H1 (cell line): ENCODE results near the gene SNRPN. TPM values are rescaled to one million over a fixed set of nuclear protein-coding genes. Genes with fewer than 3 reads are reported as not detected.

Source experiments
- CTCF ChIA-PET: fragments of 300-600 bp; sonication (Branson Sonifier 250); formaldehyde crosslinking; loops from one replicate; lab custom pipeline; 2021; ENCODE audit not compliant: partially characterized antibody; lab: Charles Lee
- POLR2A ChIA-PET: fragments of 300-600 bp; sonication (Branson Sonifier 250); formaldehyde crosslinking; loops from one replicate; lab custom pipeline; 2021; ENCODE audit warnings: inconsistent platforms; ENCODE audit not compliant: partially characterized antibody; lab: Charles Lee
- DNase-seq, 2 experiments: peaks; one replicate each; pipeline versions ENCODE4 v3.0.0 to v3.0.0-alpha.2; 2010 to 2022; ENCODE audit warnings: low spot score in 2 of 2, low read depth in 1 of 2, mixed read lengths in 1 of 2
- FAIRE-seq: peaks from 2 replicates; lab custom pipeline; 2011; peaks lifted over from hg19 to GRCh38; lab: Jason Lieb, UNC
- H2AFZ ChIP-seq: 2 replicates; pipeline ENCODE4 v1.8.1; 2012; ENCODE audit warnings: low read length, inconsistent platforms
- H2AK5ac ChIP-seq: 2 replicates; pipeline ENCODE4 v1.6.1; 2013; ENCODE audit warnings: low read depth, low read length
- H2BK120ac ChIP-seq: replicated peaks from 2 replicates; pipeline ENCODE3; 2013; ENCODE audit warnings: low read depth, low read length, inconsistent platforms
- H2BK12ac ChIP-seq: 2 replicates; pipeline ENCODE4 v1.6.1; 2013; ENCODE audit warnings: low read depth, low read length
- H2BK15ac ChIP-seq: 2 replicates; pipeline ENCODE4 v1.6.1; 2013; ENCODE audit warnings: low read length
- H2BK20ac ChIP-seq: 2 replicates; pipeline ENCODE4 v1.6.1; 2013; ENCODE audit warnings: low read length
- H2BK5ac ChIP-seq: 2 replicates; pipeline ENCODE4 v1.6.1; 2013; ENCODE audit warnings: low read depth, low read length
- H3K14ac ChIP-seq: 2 replicates; pipeline ENCODE4 v1.6.1; 2013; ENCODE audit warnings: inconsistent platforms; ENCODE audit not compliant: insufficient read length
- H3K18ac ChIP-seq: 2 replicates; pipeline ENCODE4 v1.6.1; 2013; ENCODE audit warnings: low read length; ENCODE audit errors: extremely low read depth
- H3K23ac ChIP-seq: 2 replicates; pipeline ENCODE4 v1.6.1; 2013; ENCODE audit warnings: inconsistent platforms; ENCODE audit not compliant: insufficient read length
- H3K23me2 ChIP-seq: 2 replicates; pipeline ENCODE4 v1.6.1; 2013; ENCODE audit warnings: low read depth, low read length
- H3K27ac ChIP-seq: 2 replicates; pipeline ENCODE4 v1.6.1; 2011; ENCODE audit warnings: low read depth, low read length, inconsistent platforms
- H3K27me3 ChIP-seq, 4 experiments: replicated peaks in 1 of 4; 1 replicate in 1 of 4; 2 replicates in 3 of 4; pipeline versions ENCODE4 v1.6.1 to v1.8.1; 2011 to 2013; ENCODE audit warnings: low read length in 3 of 4, mild to moderate bottlenecking in 3 of 4, inconsistent platforms in 2 of 4, mixed read lengths in 2 of 4, moderate library complexity in 1 of 4; ENCODE audit not compliant: control insufficient read depth in 3 of 4, insufficient read depth in 3 of 4; ENCODE audit errors: extremely low read depth in 1 of 4
- H3K36me3 ChIP-seq, 4 experiments: 2 replicates each; pipeline versions ENCODE4 v1.6.1 to v1.8.1; 2011 to 2013; ENCODE audit warnings: mild to moderate bottlenecking in 4 of 4, low read length in 3 of 4, moderate library complexity in 2 of 4, control low read depth in 1 of 4, inconsistent platforms in 1 of 4; ENCODE audit not compliant: insufficient read depth in 4 of 4, control insufficient read depth in 2 of 4
- H3K4ac ChIP-seq: replicated peaks from 2 replicates; pipeline ENCODE3; 2013; ENCODE audit warnings: low read length, low read depth, mixed read lengths, inconsistent platforms; ENCODE audit not compliant: insufficient read length
- H3K4me1 ChIP-seq, 4 experiments: replicated peaks in 1 of 4; 1 replicate in 1 of 4; 2 replicates in 3 of 4; pipeline versions ENCODE4 v1.6.1 to v1.8.1; 2011 to 2013; ENCODE audit warnings: low read length in 3 of 4, inconsistent platforms in 2 of 4, mixed read lengths in 1 of 4; ENCODE audit not compliant: insufficient read depth in 4 of 4, control insufficient read depth in 3 of 4
- H3K4me2 ChIP-seq, 2 experiments: 2 replicates each; pipeline versions ENCODE4 v1.6.1 to v1.8.1; 2011 to 2013; ENCODE audit warnings: low read depth in 2 of 2, low read length in 2 of 2, control low read depth in 1 of 2, inconsistent platforms in 1 of 2, mild to moderate bottlenecking in 1 of 2; ENCODE audit not compliant: insufficient read depth in 1 of 2
- H3K4me3 ChIP-seq, 4 experiments: fragments of 200-600, 300-600 bp in 1 of 4; sonication (generic), shearing (Covaris generic), sonication (Bioruptor Twin) in 1 of 4; 2 replicates each; pipeline versions ENCODE4 v1.5.1 to v1.8.1; 2011 to 2016; ENCODE audit warnings: low read length in 4 of 4, low read depth in 3 of 4, control low read depth in 2 of 4, inconsistent platforms in 2 of 4, mild to moderate bottlenecking in 2 of 4, mixed read lengths in 1 of 4, moderate library complexity in 1 of 4; ENCODE audit not compliant: insufficient read depth in 2 of 4; ENCODE audit errors: extremely low read depth in 1 of 4
- H3K56ac ChIP-seq: replicated peaks from 2 replicates; pipeline ENCODE3; 2013; ENCODE audit warnings: low read depth, mild to moderate bottlenecking, mixed read lengths, low read length, inconsistent platforms; ENCODE audit not compliant: insufficient read length
- H3K79me1 ChIP-seq: 2 replicates; pipeline ENCODE4 v1.6.1; 2013; ENCODE audit warnings: low read depth, low read length, control low read depth
- H3K79me2 ChIP-seq, 2 experiments: 2 replicates each; pipeline versions ENCODE4 v1.6.1 to v1.8.1; 2012 to 2013; ENCODE audit warnings: low read length in 2 of 2, mild to moderate bottlenecking in 2 of 2, inconsistent platforms in 1 of 2; ENCODE audit not compliant: insufficient read depth in 2 of 2, control insufficient read depth in 1 of 2
- H3K9ac ChIP-seq, 4 experiments: replicated peaks in 1 of 4; 1 replicate in 1 of 4; 2 replicates in 3 of 4; pipeline versions ENCODE4 v1.6.1 to v1.8.1; 2011 to 2013; ENCODE audit warnings: low read depth in 3 of 4, low read length in 3 of 4, control low read depth in 2 of 4, mild to moderate bottlenecking in 2 of 4, moderate library complexity in 2 of 4, inconsistent platforms in 1 of 4; ENCODE audit errors: extremely low read depth in 1 of 4
- H3K9me3 ChIP-seq, 2 experiments: 2 replicates each; pipeline versions ENCODE4 v1.6.1 to v1.8.1; 2012 to 2013; ENCODE audit warnings: mild to moderate bottlenecking in 2 of 2, moderate library complexity in 2 of 2, control low read depth in 1 of 2, inconsistent platforms in 1 of 2, low read depth in 1 of 2, low read length in 1 of 2, mixed read lengths in 1 of 2; ENCODE audit not compliant: insufficient read depth in 2 of 2
- H4K20me1 ChIP-seq, 2 experiments: replicated peaks in 1 of 2; 2 replicates each; pipeline versions ENCODE3 to v1.8.1; 2011 to 2013; ENCODE audit warnings: inconsistent platforms in 2 of 2, low read length in 2 of 2, mild to moderate bottlenecking in 1 of 2; ENCODE audit not compliant: insufficient read depth in 2 of 2, control insufficient read depth in 1 of 2
- H4K5ac ChIP-seq: 2 replicates; pipeline ENCODE4 v1.6.1; 2013; ENCODE audit warnings: low read length, low read depth, mixed read lengths, inconsistent platforms; ENCODE audit not compliant: insufficient read length
- H4K8ac ChIP-seq: 2 replicates; pipeline ENCODE4 v1.8.0; 2013; ENCODE audit warnings: mild to moderate bottlenecking, moderate library complexity, low read length, inconsistent platforms; ENCODE audit not compliant: insufficient read depth; ENCODE audit errors: extremely low read depth
- H4K91ac ChIP-seq: replicated peaks from 2 replicates; pipeline ENCODE3; 2013; ENCODE audit warnings: low read length, mixed read lengths, inconsistent platforms; ENCODE audit not compliant: insufficient read length
- ASH2L ChIP-seq: fragments of 200-600, 300-600 bp; sonication (generic); IDR thresholded peaks from one replicate; pipeline ENCODE4 v1.7.1; 2017; ENCODE audit warnings: low read length
- EGR1 ChIP-seq: IDR thresholded peaks from 2 replicates; pipeline ENCODE4 v1.6.1; 2011; ENCODE audit warnings: low read depth, low read length, borderline replicate concordance
- EP300 ChIP-seq, 2 experiments: IDR thresholded peaks; 1 replicate in 1 of 2; 2 replicates in 1 of 2; pipeline ENCODE4 v1.6.1; 2011 to 2012; ENCODE audit warnings: low read depth in 2 of 2, low read length in 2 of 2, mild to moderate bottlenecking in 2 of 2, borderline replicate concordance in 1 of 2, inconsistent platforms in 1 of 2, moderate library complexity in 1 of 2
- FOSL1 ChIP-seq: IDR thresholded peaks from 2 replicates; pipeline ENCODE4 v1.6.1; 2011; ENCODE audit warnings: mild to moderate bottlenecking, low read depth, low read length, moderate library complexity; ENCODE audit not compliant: insufficient read depth
- HDAC6 ChIP-seq: IDR thresholded peaks from one replicate; pipeline ENCODE4 v1.7.1; 2012; ENCODE audit warnings: low read depth, mild to moderate bottlenecking, inconsistent platforms, low read length, moderate library complexity
- MAFK ChIP-seq: IDR thresholded peaks from 2 replicates; pipeline ENCODE4 v1.6.1; 2012; ENCODE audit warnings: low read depth, mild to moderate bottlenecking, improper control_type of control experiment, low read length
- POU5F1 ChIP-seq: IDR thresholded peaks from 2 replicates; pipeline ENCODE4 v1.6.1; 2011; ENCODE audit warnings: low read depth, mild to moderate bottlenecking, low read length, moderate library complexity
- RFX5 ChIP-seq: IDR thresholded peaks from 2 replicates; pipeline ENCODE4 v1.6.1; 2011; ENCODE audit warnings: low read depth, low read length, improper control_type of control experiment, borderline replicate concordance
- RNF2 ChIP-seq: fragments of 200-900, 300-1000 bp; sonication (generic); IDR thresholded peaks from 2 replicates; pipeline ENCODE4 v1.7.1; 2016; ENCODE audit warnings: borderline replicate concordance, low read depth, mild to moderate bottlenecking, antibody characterized with exemption, low read length; ENCODE audit not compliant: poor library complexity, severe bottlenecking; ENCODE audit errors: missing control alignments
- SP2 ChIP-seq: IDR thresholded peaks from 2 replicates; pipeline ENCODE4 v1.6.1; 2012; ENCODE audit warnings: mild to moderate bottlenecking, low read length, inconsistent platforms
- WGBS, 2 experiments: shearing (Covaris generic) in 1 of 2; methylation state at CpG; one replicate each; pipeline versions ENCODE4 v1.1.6 to v1.1.7; 2013 to 2015; ENCODE audit warnings: low lambda C conversion rate in 2 of 2, mixed read lengths in 2 of 2, inconsistent platforms in 1 of 2, low coverage in 1 of 2, missing lambda C conversion rate in 1 of 2; ENCODE audit not compliant: insufficient replicate concordance in 2 of 2, insufficient coverage in 1 of 2, insufficient read length in 1 of 2; ENCODE audit errors: extremely low coverage in 1 of 2, missing lambda C conversion rate in 1 of 2; 5-methylcytosine and 5-hydroxymethylcytosine counted together
- polyA plus RNA-seq, 7 experiments: library from polyadenylated mRNA; depleted of rRNA in 3 of 7; stranded (reverse) in 5 of 7; unstranded in 2 of 7; fragments of >200 nt in 5 of 7; fragments of 200-250 nt in 2 of 7; gene quantifications; 1 replicate in 5 of 7; 2 replicates in 1 of 7; 4 replicates in 1 of 7; pipeline versions ENCODE4 v1.2.1 to v1.2.3, GENCODE V29; 2011 to 2013; ENCODE audit warnings: missing spikeins in 2 of 7, mixed read lengths in 2 of 7
- total RNA-seq: library from RNA; stranded (reverse); fragmentation: NEBNext Ultra II Directional; extraction: Animal tissue kit (Norgen Biotek cat#: 25700); gene quantifications from 2 replicates; pipeline ENCODE4 v1.2.1, GENCODE V29; 2021
- TF ChIP-seq, protein P1 (sequence below): IDR thresholded peaks from 2 replicates; pipeline ENCODE4 v1.6.1; 2011; ENCODE audit warnings: low read length, improper control_type of control experiment

Gene SNRPN
- total and polyA plus RNA-seq, 2 of the 8 experiments (the other 6 are each of a cell fraction or from before 2014, with no cell fraction given), result 905 to 1,396 TPM

DNA sequence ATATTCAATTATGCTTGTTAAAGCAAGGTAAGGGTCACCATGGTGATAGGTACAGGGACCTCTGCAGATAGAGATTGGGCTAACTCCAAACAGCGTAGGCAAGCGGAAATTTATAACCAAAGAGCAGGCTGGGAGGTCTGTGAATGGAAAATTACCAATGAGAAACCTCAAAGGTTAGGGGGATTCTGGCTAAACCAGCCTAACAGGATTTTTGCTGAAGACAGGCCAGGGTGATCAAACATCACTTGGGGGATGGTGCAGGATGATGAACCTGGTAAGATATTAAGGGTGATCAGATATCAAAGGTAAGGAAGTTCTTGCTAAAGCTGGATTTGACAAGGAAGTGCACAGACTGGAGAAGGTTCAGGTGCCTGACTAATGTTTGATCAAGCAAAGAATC, 35.3 kb upstream of the SNRPN start:
- Histone ChIP-seq H3K14ac (no peak overlapping the region), H2AFZ (no peak overlapping the region), H2BK15ac (no peak overlapping the region), H3K23me2 (peaks cover 2% of the 10 kb centered on the region; the same call in 1 of the 2 replicates), H3K27me3 (no peaks in the 10 kb centered on the region), H3K79me2 (peaks cover 0 to 3% of the 10 kb centered on the region in 2 experiments; a peak in 1 of 4 replicates), H3K27ac (peak overlapping the region; percentile 37; the same call in 1 of the 2 replicates), H3K36me3 (no peaks in the 10 kb centered on the region; a peak in 1 of 8 replicates), H3K18ac (no peak overlapping the region; the same call in 1 of the 2 replicates), H3K9ac (0 out of 7 replicates have a peak overlapping the region, but pooled peaks of 1 of the 4 experiments have one; percentile 5), H4K91ac (peak overlapping the region; percentile 15), H4K20me1 (no peaks in the 10 kb centered on the region), H4K5ac (no peak overlapping the region), H2BK12ac (no peak overlapping the region), H2BK120ac (no peak overlapping the region), H2BK20ac (0 out of 2 replicates have a peak overlapping the region, but pooled peaks have one; percentile 4), H4K8ac (no peak overlapping the region), H3K56ac (no peak overlapping the region), H3K79me1 (no peaks in the 10 kb centered on the region), H3K9me3 (peaks cover 0 to 15% of the 10 kb centered on the region in 2 experiments; a peak in 2 of 4 replicates), H3K23ac (no peak overlapping the region), H2AK5ac (no peak overlapping the region), H3K4ac (no peak overlapping the region), H3K4me1 (peaks cover 0 to 14% (median 8%) of the 10 kb centered on the region in 4 experiments; a peak in 6 of 7 replicates), H2BK5ac (peak overlapping the region; percentile 80; the same call in 1 of the 2 replicates), H3K4me2 (peak overlapping the region; percentile 54 to 69), H3K4me3 (peak overlapping the region in 3 of 4 experiments; percentile 12 to 39 (median 12); a peak in 4 of 8 replicates)
- POLR2A ChIA-PET, result interaction anchor here (0.8 to 2.5 kb wide), 5 partner anchors 14 to 41 kb away, joined by 3 to 12 read pairs (median 6); partner anchors contain the start of genes SNRPN and SNURF
- CTCF ChIA-PET, result no interaction called here
- WGBS, 2 experiments, result 28% methylated on average over 2 of the region's 2 CpGs; no CpG with 5 or more reads in 1 of the 2 experiments
- DNase-seq (peak in 1 of 2 experiments; percentile 48), FAIRE-seq (no peak)
- no peak for TF ChIP-seq HDAC6
- no peak for TF ChIP-seq FOSL1
- no peak for TF ChIP-seq MAFK
- TF ChIP-seq EGR1, result no peak
- TF ChIP-seq POU5F1, result no peak
- TF ChIP-seq EP300 (IDR thresholded peaks at IDR 0.05; ENCODE audit: borderline replicate concordance in 1 of 2, low read depth in 2 of 2, low read length in 2 of 2), result peak in 1 of 2 experiments; percentile 58; a peak in 1 of 3 replicates
- TF ChIP-seq, protein P1, sequence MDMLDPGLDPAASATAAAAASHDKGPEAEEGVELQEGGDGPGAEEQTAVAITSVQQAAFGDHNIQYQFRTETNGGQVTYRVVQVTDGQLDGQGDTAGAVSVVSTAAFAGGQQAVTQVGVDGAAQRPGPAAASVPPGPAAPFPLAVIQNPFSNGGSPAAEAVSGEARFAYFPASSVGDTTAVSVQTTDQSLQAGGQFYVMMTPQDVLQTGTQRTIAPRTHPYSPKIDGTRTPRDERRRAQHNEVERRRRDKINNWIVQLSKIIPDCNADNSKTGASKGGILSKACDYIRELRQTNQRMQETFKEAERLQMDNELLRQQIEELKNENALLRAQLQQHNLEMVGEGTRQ, result no peak
- peak; percentile 81 for TF ChIP-seq ASH2L
- no peak for TF ChIP-seq SP2
- no peak for TF ChIP-seq RFX5
- TF ChIP-seq RNF2, result no peak
